ENCODE results near the gene ADGRG3.

DNA sequence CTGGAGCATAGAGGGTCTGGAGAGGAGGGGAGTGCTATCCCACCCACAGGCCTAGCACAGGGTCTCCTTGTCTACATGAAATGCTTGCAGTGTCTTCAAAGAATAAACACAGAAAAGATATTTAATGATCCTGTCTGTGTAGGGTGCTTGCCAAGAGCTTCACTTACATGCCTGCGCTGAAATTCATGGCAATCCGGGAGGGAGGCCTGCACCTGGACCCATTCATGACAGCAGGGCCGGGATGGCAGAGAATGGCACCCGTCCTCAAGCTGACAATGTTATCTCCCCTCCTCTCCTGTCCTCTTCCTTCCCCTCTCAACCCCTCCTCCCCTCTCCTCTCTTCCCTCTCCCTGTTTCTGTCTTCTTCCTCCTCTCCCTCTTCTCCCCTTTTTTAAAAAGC lies 2.1 kb downstream of the ADGRG3 start:
- TF ChIP-seq CTCF (conservative IDR thresholded peaks at IDR 0.05) (no peak), EZH2 (IDR thresholded peaks at IDR 0.05; ENCODE audit: low read depth) (no peak)

All from PC-9 (cell line).